Esophagus muscularis mucosa (tissue), 4 donors: Measurements from ENCODE around the gene KRTAP5-2. TPM values are rescaled to one million over a fixed set of nuclear protein-coding genes. Genes with fewer than 3 reads are reported as not detected.

Source experiments
- DNase-seq: peaks from one replicate; pipeline ENCODE4 v3.0.0-alpha.2; 2017; ENCODE audit errors: extremely low spot score
- H3K27ac ChIP-seq, 4 donors: fragments of 200-600 bp; sonication (generic); replicated peaks in 1 of 4; 1 replicate in 3 of 4; 2 replicates in 1 of 4; pipeline ENCODE4 v1.5.1; 2016 to 2019; ENCODE audit warnings: mild to moderate bottlenecking in 1 of 4
- H3K27me3 ChIP-seq, 4 donors: fragments of 200-600 bp; sonication (generic); one replicate each; pipeline versions ENCODE4 v1.5.1 to v1.6.0; 2016 to 2019
- H3K36me3 ChIP-seq, 4 donors: fragments of 200-600 bp; sonication (generic); one replicate each; pipeline ENCODE4 v1.5.1; 2016 to 2019
- H3K4me1 ChIP-seq, 4 donors: fragments of 200-600 bp; sonication (generic); one replicate each; pipeline ENCODE4 v1.5.1; 2016 to 2019
- H3K4me3 ChIP-seq, 4 donors: fragments of 200-600 bp; sonication (generic); 1 replicate in 2 of 4; 2 replicates in 2 of 4; pipeline ENCODE4 v1.5.1; 2016 to 2019; ENCODE audit warnings: mild to moderate bottlenecking in 4 of 4, moderate library complexity in 1 of 4
- H3K9me3 ChIP-seq, 4 donors: fragments of 200-600 bp; sonication (generic); 1 replicate in 3 of 4; 2 replicates in 1 of 4; pipeline ENCODE4 v1.5.1; 2016 to 2019
- EP300 ChIP-seq: sonication (generic); formaldehyde crosslinking; IDR thresholded peaks from one replicate; pipeline ENCODE4 v1.6.1; 2017; ENCODE audit warnings: antibody characterized with exemption
- POLR2A ChIP-seq: fragments of 450-650 bp; IDR thresholded peaks from one replicate; pipeline ENCODE4 v1.6.1; 2017; ENCODE audit warnings: antibody characterized with exemption, moderate library complexity, mild to moderate bottlenecking, low read depth
- POLR2AphosphoS5 ChIP-seq, 2 donors: sonication (generic); formaldehyde crosslinking; IDR thresholded peaks; one replicate each; pipeline ENCODE4 v1.6.1; 2017; ENCODE audit warnings: antibody characterized with exemption in 2 of 2
- WGBS: methylation state at CpG from one replicate; pipeline ENCODE4 v1.1.5; 2018; 5-methylcytosine and 5-hydroxymethylcytosine counted together
- intact Hi-C: fragments of 100-400 bp; cut with DNase I; formaldehyde crosslinking; loops from one replicate; pipeline ENCODE4 v1.15.1; 2023
- total RNA-seq, 4 donors: library from RNA; depleted of rRNA; stranded (reverse); fragments of >200 nt; gene quantifications; one replicate each; pipeline versions ENCODE4 v1.1.0 to v1.2.1, GENCODE V29; 2016
- TF ChIP-seq, protein P1 (sequence below), 3 experiments: fragments of 200-600 bp in 2 of 3; fragments of 450-650 bp in 1 of 3; sonication (generic) in 2 of 3; IDR thresholded peaks; one replicate each; pipeline ENCODE4 v1.5.1; 2017 to 2019; ENCODE audit warnings: antibody characterized with exemption in 3 of 3, mild to moderate bottlenecking in 2 of 3, moderate library complexity in 1 of 3

The KRTAP5-2 gene
- total RNA-seq, 4 donors from 2014 or later: not detected

DNA sequence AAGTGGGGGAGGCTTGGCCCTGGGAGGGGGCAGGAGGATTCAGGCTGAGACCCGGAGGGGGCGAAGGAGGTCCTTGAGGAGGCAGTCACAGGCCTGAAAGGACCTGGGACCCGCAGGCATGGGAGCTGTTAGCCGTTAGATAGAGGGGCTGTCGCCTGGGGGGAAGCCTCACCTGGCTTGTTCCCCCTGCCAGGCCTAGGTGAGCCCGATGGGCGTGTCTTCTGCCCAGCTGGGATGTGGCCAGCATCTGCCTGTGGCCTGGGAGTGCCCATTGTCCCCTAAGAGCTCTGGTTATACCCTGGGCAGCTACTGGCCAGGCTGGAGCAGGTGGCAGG, 24.2 kb downstream of the KRTAP5-2 start:
- peak overlapping the region; percentile 48 to 85 (median 53) for H3K4me3 ChIP-seq
- DNase-seq: no peak
- no peaks in the 10 kb centered on the region for H3K36me3 ChIP-seq
- peaks cover 38 to 55% (median 53%) of the 10 kb centered on the region in 4 donors for H3K4me1 ChIP-seq
- 34% methylated on average over 5 of the region's 7 CpGs for WGBS
- peaks cover 0 to 11% (median 2%) of the 10 kb centered on the region in 4 donors for H3K27me3 ChIP-seq
- peak overlapping the region; percentile 79 to 87 (median 81) for H3K27ac ChIP-seq
- intact Hi-C loops: loop anchor here (1.0 kb wide), 1 partner anchor 28 kb away; no protein-coding TSS in a partner anchor
- peaks cover 0 to 10% (median 4%) of the 10 kb centered on the region in 4 donors for H3K9me3 ChIP-seq
- TF ChIP-seq POLR2A: no peak
- TF ChIP-seq, protein P1, sequence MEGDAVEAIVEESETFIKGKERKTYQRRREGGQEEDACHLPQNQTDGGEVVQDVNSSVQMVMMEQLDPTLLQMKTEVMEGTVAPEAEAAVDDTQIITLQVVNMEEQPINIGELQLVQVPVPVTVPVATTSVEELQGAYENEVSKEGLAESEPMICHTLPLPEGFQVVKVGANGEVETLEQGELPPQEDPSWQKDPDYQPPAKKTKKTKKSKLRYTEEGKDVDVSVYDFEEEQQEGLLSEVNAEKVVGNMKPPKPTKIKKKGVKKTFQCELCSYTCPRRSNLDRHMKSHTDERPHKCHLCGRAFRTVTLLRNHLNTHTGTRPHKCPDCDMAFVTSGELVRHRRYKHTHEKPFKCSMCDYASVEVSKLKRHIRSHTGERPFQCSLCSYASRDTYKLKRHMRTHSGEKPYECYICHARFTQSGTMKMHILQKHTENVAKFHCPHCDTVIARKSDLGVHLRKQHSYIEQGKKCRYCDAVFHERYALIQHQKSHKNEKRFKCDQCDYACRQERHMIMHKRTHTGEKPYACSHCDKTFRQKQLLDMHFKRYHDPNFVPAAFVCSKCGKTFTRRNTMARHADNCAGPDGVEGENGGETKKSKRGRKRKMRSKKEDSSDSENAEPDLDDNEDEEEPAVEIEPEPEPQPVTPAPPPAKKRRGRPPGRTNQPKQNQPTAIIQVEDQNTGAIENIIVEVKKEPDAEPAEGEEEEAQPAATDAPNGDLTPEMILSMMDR (IDR thresholded peaks at IDR 0.05): no peak
- no peak for TF ChIP-seq POLR2AphosphoS5 (IDR thresholded peaks at IDR 0.05)
- TF ChIP-seq EP300: no peak

DNA sequence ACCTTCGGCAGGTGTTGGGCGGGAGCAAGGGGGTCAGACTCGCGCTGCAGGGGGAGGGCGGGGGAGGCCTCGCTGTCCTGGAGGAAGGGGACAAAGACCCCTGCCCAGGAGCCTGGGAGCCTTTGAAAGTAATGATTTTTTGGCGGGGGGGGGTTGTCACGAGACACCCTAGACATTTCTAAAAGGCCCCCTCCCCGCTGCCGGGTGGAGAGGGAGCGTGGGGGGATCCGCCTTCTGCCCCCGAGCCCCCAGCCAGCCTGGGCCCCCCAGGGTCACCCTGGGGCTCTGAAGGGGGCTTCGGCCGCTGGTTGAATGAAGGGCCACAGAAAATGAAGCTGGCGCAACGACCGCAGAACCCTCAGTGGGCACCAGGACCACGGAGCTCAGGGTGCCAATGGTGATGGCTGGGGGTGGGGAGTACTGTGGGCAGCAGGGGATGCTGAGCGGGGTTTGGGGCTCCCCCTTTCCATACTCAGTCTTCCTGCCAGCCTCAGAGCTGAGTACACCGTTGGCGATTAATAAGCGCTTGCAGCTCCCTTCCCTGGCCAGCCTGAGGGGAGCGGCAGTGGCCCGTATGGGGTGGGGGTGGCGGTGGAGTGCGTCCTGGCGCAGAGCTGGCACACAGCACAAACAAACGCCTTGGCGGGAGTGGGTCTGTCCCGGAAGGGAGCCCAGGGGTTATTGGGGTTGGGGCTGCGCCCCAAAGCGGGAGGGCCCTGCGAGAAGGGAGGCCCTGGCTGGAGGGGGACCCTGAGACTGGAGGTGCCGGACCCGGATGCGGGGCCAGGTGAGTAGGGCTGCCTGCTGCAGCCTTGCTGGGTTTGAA, 24.8 kb downstream of the KRTAP5-2 start:
- Histone ChIP-seq H3K9me3 (peaks cover 0 to 4% (median 2%) of the 10 kb centered on the region in 4 donors), H3K36me3 (no peaks in the 10 kb centered on the region), H3K4me3 (peak overlapping the region; percentile 68 to 85 (median 74)), H3K27ac (peak overlapping the region; percentile 79 to 87 (median 81)), H3K27me3 (peaks cover 0 to 11% (median 2%) of the 10 kb centered on the region in 4 donors), H3K4me1 (peaks cover 43 to 61% (median 58%) of the 10 kb centered on the region in 4 donors)
- DNase-seq: no peak
- intact Hi-C loops: no loop called here
- WGBS: 10% methylated on average over 26 of the region's 37 CpGs
- TF ChIP-seq EP300: no peak
- TF ChIP-seq POLR2AphosphoS5 (IDR thresholded peaks at IDR 0.05): no peak
- TF ChIP-seq, protein P1 (IDR thresholded peaks at IDR 0.05): no peak
- TF ChIP-seq POLR2A: no peak

DNA sequence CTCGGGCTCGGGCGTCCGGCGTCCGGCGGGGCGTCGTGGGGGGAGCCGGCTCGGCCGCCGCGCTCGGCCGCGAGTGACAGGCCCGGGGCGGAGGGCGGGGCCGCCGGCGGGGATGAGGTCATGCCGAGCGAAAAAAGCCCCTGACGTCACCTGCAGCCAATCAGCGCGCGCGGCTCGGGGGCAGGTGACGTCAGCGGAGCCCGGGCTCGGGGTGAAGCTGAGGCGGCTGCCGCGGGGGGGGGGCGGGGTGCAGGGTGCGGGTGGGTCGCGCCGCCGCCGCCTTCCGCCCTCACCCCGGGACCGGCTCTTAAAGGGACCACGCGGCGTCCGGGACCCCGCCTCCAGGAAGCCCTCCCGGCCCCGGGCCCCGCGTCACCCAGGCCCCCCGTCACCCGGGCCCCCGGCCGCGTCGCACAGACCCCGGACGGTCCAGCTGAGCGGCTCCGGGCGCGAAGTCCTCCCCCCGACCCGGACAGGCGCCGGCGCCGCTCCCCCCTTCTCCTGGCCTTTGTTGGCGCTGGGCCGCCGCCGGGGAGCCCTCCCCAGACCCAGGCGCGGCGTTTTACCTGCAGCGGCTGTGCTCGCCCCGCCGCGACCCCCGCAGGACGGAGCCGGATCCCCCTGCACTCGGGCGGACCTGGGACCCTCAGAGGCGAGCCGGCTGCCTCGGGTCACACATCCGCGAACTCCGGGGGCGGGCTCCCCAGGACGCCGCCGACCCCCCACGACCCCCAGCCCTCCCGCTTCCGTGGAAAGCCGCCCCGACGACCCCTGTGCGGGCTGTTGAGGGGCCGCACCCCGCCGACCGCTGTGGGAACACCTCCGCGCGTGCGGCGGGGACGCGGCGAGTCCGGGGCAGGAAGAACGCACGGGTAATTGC, 25.7 kb downstream of the KRTAP5-2 start, which contains the start of gene DUSP8:
Gene DUSP8, minus strand, starts transcription at position 75 of the 880 bp plus-strand sequence. CDS start 6,445 bp downstream, outside the sequence.
- Histone ChIP-seq H3K4me3 (peak within 1 kb of the TSS; percentile 68 to 85 (median 74)), H3K27me3 (peaks cover 0 to 11% (median 2%) of the 10 kb centered on the region in 4 donors), H3K4me1 (peaks cover 49 to 70% (median 66%) of the 10 kb centered on the region in 4 donors), H3K36me3 (no peaks in the 10 kb centered on the region), H3K27ac (peak within 1 kb of the TSS; percentile 84 to 87 (median 86)), H3K9me3 (no peaks in the 10 kb centered on the region)
- TF ChIP-seq, protein P1 (IDR thresholded peaks at IDR 0.05): no peak
- TF ChIP-seq POLR2AphosphoS5 (IDR thresholded peaks at IDR 0.05) (peak; percentile 12 to 62), EP300 (no peak), POLR2A (no peak)
- WGBS: no CpG with 5 or more reads among the region's 124 CpGs
- peak; percentile 95 for DNase-seq
- intact Hi-C loops: no loop called here

DNA sequence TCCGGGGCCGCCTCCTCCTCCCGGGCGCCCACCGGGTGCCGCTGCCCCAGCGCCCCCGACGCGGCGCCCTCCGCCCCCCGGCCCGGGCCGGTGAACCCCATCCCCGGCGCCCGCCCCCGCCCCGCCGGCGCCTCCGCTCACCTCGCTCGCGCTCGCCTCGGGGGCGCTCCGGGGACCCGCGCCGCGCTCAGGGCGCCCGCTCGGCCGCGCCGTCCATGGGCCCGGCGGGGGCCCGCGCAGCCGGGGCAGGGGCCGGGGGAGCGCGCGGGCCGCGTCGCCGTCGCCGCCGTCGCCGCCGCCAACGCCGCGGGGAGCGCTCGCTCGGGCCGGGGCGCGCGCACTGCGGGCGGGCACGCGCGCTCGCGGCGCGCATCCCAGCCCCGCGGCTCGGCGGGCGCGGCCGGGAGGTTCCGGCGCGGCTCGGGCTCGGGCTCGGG, 26.3 kb downstream of the KRTAP5-2 start:
- H3K36me3 ChIP-seq: no peaks in the 10 kb centered on the region
- 0% methylated on average over 3 of the region's 91 CpGs for WGBS
- H3K4me3 ChIP-seq: peak overlapping the region; percentile 68 to 85 (median 74)
- H3K27ac ChIP-seq: peak overlapping the region; percentile 82 to 86 (median 85)
- no peaks in the 10 kb centered on the region for H3K9me3 ChIP-seq
- intact Hi-C loops: no loop called here
- no peak for DNase-seq
- H3K4me1 ChIP-seq: peaks cover 52 to 76% (median 71%) of the 10 kb centered on the region in 4 donors
- TF ChIP-seq EP300 (no peak), POLR2AphosphoS5 (IDR thresholded peaks at IDR 0.05) (no peak), POLR2A (no peak)
- TF ChIP-seq, protein P1 (IDR thresholded peaks at IDR 0.05): no peak
- peaks cover 0 to 11% (median 2%) of the 10 kb centered on the region in 4 donors for H3K27me3 ChIP-seq
